ENCODE results near the gene WAS.

DNA sequence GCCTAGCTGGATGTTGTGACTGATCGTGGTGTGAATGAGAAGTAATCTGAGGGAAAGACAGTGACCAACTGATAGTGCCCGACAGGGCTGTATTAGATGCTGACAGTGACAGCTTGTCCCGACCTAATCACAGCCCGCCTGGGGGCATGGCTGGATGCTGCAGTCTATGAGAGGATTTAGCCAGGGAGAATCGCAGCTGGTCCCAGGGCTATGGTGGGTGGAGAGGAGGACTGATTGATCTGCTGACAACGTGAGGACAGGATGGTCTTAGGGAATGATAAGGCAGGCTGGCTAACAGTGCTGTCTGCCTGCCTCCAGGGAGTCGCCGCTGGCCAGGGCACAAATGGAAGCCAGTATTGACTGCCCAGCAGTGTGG, 12.3 kb downstream of the WAS start:
- TF ChIP-seq, protein P1, sequence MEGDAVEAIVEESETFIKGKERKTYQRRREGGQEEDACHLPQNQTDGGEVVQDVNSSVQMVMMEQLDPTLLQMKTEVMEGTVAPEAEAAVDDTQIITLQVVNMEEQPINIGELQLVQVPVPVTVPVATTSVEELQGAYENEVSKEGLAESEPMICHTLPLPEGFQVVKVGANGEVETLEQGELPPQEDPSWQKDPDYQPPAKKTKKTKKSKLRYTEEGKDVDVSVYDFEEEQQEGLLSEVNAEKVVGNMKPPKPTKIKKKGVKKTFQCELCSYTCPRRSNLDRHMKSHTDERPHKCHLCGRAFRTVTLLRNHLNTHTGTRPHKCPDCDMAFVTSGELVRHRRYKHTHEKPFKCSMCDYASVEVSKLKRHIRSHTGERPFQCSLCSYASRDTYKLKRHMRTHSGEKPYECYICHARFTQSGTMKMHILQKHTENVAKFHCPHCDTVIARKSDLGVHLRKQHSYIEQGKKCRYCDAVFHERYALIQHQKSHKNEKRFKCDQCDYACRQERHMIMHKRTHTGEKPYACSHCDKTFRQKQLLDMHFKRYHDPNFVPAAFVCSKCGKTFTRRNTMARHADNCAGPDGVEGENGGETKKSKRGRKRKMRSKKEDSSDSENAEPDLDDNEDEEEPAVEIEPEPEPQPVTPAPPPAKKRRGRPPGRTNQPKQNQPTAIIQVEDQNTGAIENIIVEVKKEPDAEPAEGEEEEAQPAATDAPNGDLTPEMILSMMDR (IDR thresholded peaks at IDR 0.05; ENCODE audit: poor library complexity), result no peak
- no peak for TF ChIP-seq EZH2 (IDR thresholded peaks at IDR 0.05; ENCODE audit: borderline replicate concordance)
- TF ChIP-seq EZH2phosphoT487 (IDR thresholded peaks at IDR 0.05; ENCODE audit: low read depth, severe bottlenecking, unreplicated experiment), result no peak
